GM10248 (cell line): ENCODE results near the gene ETNPPL.

Experiments used
- CTCF ChIA-PET: fragments of 300-600 bp; sonication (Branson Sonifier 250); formaldehyde crosslinking; extraction: SDS; loops from one replicate; lab custom pipeline; 2021; ENCODE audit warnings: antibody characterized with exemption; lab: Yijun Ruan, JAX
- POLR2A ChIA-PET: fragments of 350-650 bp; sonication (Branson Sonifier 250); formaldehyde crosslinking; extraction: SDS; loops from one replicate; lab custom pipeline; 2020; ENCODE audit warnings: antibody characterized with exemption; lab: Yijun Ruan, JAX
- DNase-seq: peaks from one replicate; pipeline ENCODE4 v3.0.0; 2012; ENCODE audit errors: extremely low spot score
- TF ChIP-seq, protein P1 (sequence below): IDR thresholded peaks from 2 replicates; pipeline ENCODE4 v1.5.1; 2012; ENCODE audit warnings: mild to moderate bottlenecking, low read depth; ENCODE audit errors: extremely low read depth, missing control alignments, control extremely low read depth

ETNPPL gene

DNA sequence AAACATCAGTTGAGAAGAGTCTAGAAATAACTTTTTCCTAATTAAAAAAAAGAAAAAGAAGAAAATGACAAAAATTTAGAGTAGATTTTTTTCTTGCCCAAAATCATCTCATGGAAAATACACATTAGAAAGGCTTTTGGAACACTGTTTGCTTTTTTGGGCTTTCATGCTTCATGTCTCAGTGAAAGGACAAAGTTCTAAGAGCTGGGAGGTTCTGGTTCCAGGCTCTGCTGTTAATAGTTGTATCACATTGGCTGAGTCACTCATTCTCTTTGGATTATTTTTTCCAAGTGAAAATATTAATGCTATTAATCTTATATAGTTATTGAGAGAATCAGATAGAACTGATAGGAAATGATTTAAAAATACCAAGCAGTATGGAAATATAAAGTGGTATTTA, 32.9 kb upstream of the ETNPPL start:
- ChIA-PET CTCF (no interaction called here), POLR2A (no interaction called here)
- TF ChIP-seq, protein P1, sequence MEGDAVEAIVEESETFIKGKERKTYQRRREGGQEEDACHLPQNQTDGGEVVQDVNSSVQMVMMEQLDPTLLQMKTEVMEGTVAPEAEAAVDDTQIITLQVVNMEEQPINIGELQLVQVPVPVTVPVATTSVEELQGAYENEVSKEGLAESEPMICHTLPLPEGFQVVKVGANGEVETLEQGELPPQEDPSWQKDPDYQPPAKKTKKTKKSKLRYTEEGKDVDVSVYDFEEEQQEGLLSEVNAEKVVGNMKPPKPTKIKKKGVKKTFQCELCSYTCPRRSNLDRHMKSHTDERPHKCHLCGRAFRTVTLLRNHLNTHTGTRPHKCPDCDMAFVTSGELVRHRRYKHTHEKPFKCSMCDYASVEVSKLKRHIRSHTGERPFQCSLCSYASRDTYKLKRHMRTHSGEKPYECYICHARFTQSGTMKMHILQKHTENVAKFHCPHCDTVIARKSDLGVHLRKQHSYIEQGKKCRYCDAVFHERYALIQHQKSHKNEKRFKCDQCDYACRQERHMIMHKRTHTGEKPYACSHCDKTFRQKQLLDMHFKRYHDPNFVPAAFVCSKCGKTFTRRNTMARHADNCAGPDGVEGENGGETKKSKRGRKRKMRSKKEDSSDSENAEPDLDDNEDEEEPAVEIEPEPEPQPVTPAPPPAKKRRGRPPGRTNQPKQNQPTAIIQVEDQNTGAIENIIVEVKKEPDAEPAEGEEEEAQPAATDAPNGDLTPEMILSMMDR = no peak
- no peak for DNase-seq

DNA sequence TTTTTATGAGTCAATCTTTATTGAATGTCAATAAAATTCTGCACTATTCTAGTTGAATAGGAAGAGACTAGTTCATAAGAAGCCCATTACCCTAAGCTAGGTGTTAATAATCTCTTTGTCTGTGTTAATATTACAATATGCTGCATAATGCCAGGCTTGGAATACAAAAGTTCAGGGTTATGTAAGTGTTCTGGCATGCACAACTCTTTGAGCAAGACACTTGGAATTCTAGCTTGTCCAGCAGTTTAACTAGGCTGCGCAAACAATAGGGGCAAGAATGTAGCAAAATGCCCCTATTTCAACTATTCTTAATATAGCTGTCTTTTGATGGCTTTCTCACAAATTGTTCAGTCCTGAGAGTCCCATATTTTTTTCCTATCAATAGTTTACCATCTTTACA, 31.3 kb upstream of the ETNPPL start:
- no peak for DNase-seq
- POLR2A ChIA-PET = no interaction called here
- TF ChIP-seq, protein P1 = no peak
- CTCF ChIA-PET = no interaction called here

- POLR2A ChIA-PET = no interaction called here
- TF ChIP-seq, protein P1 = no peak
- CTCF ChIA-PET = no interaction called here
- DNase-seq = no peak
Observed at GRCh38 chr4:108793415-108793814, 30.6 kb upstream of the ETNPPL start.

- no peak for DNase-seq
- POLR2A ChIA-PET = no interaction called here
- TF ChIP-seq, protein P1 = no peak
- CTCF ChIA-PET = no interaction called here
Observed at GRCh38 chr4:108788731-108789130, 25.9 kb upstream of the ETNPPL start.

GRCh38 chr4:108787724-108788123, 24.9 kb upstream of the ETNPPL start:
- CTCF ChIA-PET = no interaction called here
- POLR2A ChIA-PET = no interaction called here
- no peak for DNase-seq
- TF ChIP-seq, protein P1 = no peak

DNA sequence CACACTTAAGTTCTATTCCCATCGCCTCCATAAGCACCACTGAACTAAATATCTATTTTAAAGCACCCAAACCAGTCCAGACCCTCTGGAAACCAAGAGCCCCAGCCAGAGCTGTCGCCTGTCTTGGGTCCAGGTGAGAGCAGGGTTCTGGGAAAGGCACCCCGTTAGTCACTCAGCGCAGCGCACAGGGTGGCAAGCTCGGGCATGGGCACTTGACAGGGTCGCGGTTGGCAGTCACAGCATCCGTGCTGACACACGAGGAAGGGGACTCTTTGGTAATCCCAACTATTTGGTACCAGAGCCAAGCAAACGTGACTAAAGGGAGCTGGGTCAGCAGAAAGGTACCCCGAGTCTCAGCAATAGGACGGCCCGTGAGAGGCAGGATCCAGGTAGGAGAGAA, 24.3 kb upstream of the ETNPPL start:
- TF ChIP-seq, protein P1 = no peak
- CTCF ChIA-PET = no interaction called here
- DNase-seq = no peak
- POLR2A ChIA-PET = no interaction called here

GRCh38 chr4:108786351-108786750, 23.5 kb upstream of the ETNPPL start:
- ChIA-PET CTCF (no interaction called here), POLR2A (no interaction called here)
- TF ChIP-seq, protein P1 = no peak
- DNase-seq = no peak
